HepG2 (cell line): Measurements from ENCODE around the gene RASA3. TPM values are rescaled to one million over a fixed set of nuclear protein-coding genes. Genes with fewer than 3 reads are reported as not detected.

Source experiments
- CENPX ChIP-seq: sonication (generic); formaldehyde crosslinking; IDR thresholded peaks from 2 replicates; pipeline ENCODE4 v1.9.0; 2021; ENCODE audit warnings: mild to moderate bottlenecking, missing genetic modification reagents, moderate library complexity
- EP300 ChIP-seq, 3 experiments: sonication (generic) in 1 of 3; formaldehyde crosslinking in 1 of 3; IDR thresholded peaks; 2 replicates each; pipeline versions ENCODE4 v1.5.1 to v1.6.1; 2011 to 2020; ENCODE audit warnings: low read depth in 2 of 3, low read length in 2 of 3, borderline replicate concordance in 1 of 3, improper control_type of control experiment in 1 of 3, mild to moderate bottlenecking in 1 of 3, missing genetic modification reagents in 1 of 3, moderate library complexity in 1 of 3
- GFI1 ChIP-seq: sonication (generic); formaldehyde crosslinking; IDR thresholded peaks from 2 replicates; pipeline ENCODE4 v1.5.0; 2020; ENCODE audit warnings: missing genetic modification reagents, mild to moderate bottlenecking, borderline replicate concordance
- NR2F6 ChIP-seq, 2 experiments: IDR thresholded peaks; 2 replicates each; pipeline ENCODE4 v1.6.1; 2016; ENCODE audit warnings: antibody characterized with exemption in 1 of 2, mild to moderate bottlenecking in 1 of 2
- RARA ChIP-seq: IDR thresholded peaks from 2 replicates; pipeline ENCODE4 v1.6.1; 2016; ENCODE audit warnings: missing genetic modification reagents, missing compliant biosample characterization
- SNRNP70 ChIP-seq: fragments of 200-400 bp; formaldehyde crosslinking; IDR thresholded peaks from 2 replicates; pipeline ENCODE4 v1.6.1; 2017; ENCODE audit warnings: mild to moderate bottlenecking, low read depth, low read length, moderate library complexity
- TFAP4 ChIP-seq: sonication (generic); IDR thresholded peaks from 2 replicates; pipeline ENCODE4 v1.6.1; 2016; ENCODE audit warnings: low read depth, borderline replicate concordance
- ZNF12 ChIP-seq: sonication (generic); formaldehyde crosslinking; IDR thresholded peaks from 2 replicates; pipeline ENCODE4 v1.5.0; 2020; ENCODE audit warnings: missing genetic modification reagents
- ZNF121 ChIP-seq: sonication (generic); formaldehyde crosslinking; IDR thresholded peaks from 2 replicates; pipeline ENCODE4 v1.5.0; 2020; ENCODE audit warnings: mild to moderate bottlenecking, missing genetic modification reagents
- ZNF180 ChIP-seq: sonication (generic); formaldehyde crosslinking; IDR thresholded peaks from 2 replicates; pipeline ENCODE4 v1.4.0; 2020; ENCODE audit warnings: low read depth, missing genetic modification reagents, borderline replicate concordance
- ZNF33B ChIP-seq: sonication (generic); formaldehyde crosslinking; IDR thresholded peaks from 2 replicates; pipeline ENCODE4 v1.5.1; 2020; ENCODE audit warnings: mild to moderate bottlenecking, missing genetic modification reagents
- polyA plus RNA-seq, 8 experiments: library from polyadenylated mRNA; depleted of rRNA in 3 of 8; stranded (reverse) in 7 of 8; unstranded in 1 of 8; fragments of >200 nt; fragmentation: Illumina TruSeq in 4 of 8; extraction: Trizol in 4 of 8; gene quantifications; 2 replicates each; pipeline versions ENCODE4 v1.2.1 to v1.2.3, GENCODE V29; 2011 to 2016; ENCODE audit warnings: low read depth in 4 of 8, missing spikeins in 1 of 8, mixed read lengths in 1 of 8; ENCODE audit not compliant: insufficient read depth in 1 of 8
- total RNA-seq, 5 experiments: library from RNA; depleted of rRNA; stranded (reverse); fragments of >200 nt; fragmentation: Illumina TruSeq; extraction: Trizol; gene quantifications; 2 replicates each; pipeline ENCODE4 v1.2.3, GENCODE V29; 2016; ENCODE audit warnings: low read depth in 1 of 5
- TF ChIP-seq, protein P1 (sequence below): sonication (generic); formaldehyde crosslinking; IDR thresholded peaks from 2 replicates; pipeline ENCODE4 v1.4.0; 2020; ENCODE audit warnings: mild to moderate bottlenecking, missing genetic modification reagents
- TF ChIP-seq, protein P2 (sequence below): sonication (generic); formaldehyde crosslinking; conservative IDR thresholded peaks from 2 replicates; pipeline ENCODE4 v1.4.0; 2020; ENCODE audit warnings: mild to moderate bottlenecking, missing genetic modification reagents, moderate library complexity
- TF ChIP-seq, protein P3 (sequence below), 2 experiments: IDR thresholded peaks; 2 replicates each; pipeline ENCODE4 v1.6.1; 2011 to 2012; ENCODE audit warnings: low read length in 2 of 2, borderline replicate concordance in 1 of 2, low read depth in 1 of 2, mild to moderate bottlenecking in 1 of 2, moderate library complexity in 1 of 2

The RASA3 gene
- total and polyA plus RNA-seq, 2 of the 13 experiments (the other 11 are each of a cell fraction or from before 2014, with no cell fraction given) = 0.05 TPM; not detected in 1

DNA sequence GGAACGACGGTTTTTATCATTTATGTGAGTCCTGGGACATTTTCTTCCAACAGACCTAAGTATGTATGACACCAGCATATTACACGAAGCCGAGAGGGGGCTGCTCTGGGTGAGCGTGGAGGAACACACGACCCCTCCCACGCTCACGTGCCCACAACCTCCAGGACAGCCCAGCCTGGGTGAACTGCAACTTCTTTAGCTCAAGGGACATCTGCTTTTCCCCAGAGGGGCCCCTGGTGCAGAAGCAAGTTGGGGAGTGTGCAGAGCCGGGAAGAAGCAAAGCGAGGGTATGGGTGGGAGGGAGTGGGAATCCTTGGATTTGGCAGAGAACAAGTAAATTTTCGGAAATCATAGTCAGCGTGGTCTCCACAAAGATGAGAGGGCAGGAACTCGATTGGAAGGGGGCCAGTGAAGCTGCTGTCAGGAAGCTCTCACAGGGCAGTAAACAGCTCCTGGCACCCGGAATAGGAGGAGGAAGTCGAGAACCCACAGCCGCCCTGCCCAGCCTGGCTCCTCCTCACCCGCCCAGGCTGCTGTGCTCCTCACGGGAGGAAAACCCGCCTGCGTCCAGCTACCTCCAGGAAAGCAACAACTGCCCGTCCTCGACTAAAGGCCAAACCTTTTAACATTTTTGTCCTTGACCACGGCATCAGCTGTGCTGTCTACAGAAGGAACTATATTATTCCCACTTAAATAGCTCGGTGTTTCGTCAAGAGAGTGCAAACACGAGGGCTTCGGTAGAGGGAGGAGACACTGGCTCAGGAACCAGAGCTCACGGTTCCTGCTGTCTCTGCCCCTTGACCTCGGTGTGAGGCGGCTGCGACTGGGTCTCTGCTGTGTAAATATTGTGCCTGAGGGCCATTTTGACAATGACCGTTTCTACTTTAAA, 29.5 kb upstream of the RASA3 start (continued):
- no peak for TF ChIP-seq ZNF121 (CRISPR knock-in tag)
- 0 out of 2 replicates have a peak, but pooled peaks have one; percentile 26 for TF ChIP-seq GFI1 (CRISPR knock-in tag)
- TF ChIP-seq CENPX (CRISPR knock-in tag) = no peak
- TF ChIP-seq ZNF33B (CRISPR knock-in tag) = no peak
- TF ChIP-seq RARA (CRISPR knock-in tag) = no peak
- TF ChIP-seq, protein P1, sequence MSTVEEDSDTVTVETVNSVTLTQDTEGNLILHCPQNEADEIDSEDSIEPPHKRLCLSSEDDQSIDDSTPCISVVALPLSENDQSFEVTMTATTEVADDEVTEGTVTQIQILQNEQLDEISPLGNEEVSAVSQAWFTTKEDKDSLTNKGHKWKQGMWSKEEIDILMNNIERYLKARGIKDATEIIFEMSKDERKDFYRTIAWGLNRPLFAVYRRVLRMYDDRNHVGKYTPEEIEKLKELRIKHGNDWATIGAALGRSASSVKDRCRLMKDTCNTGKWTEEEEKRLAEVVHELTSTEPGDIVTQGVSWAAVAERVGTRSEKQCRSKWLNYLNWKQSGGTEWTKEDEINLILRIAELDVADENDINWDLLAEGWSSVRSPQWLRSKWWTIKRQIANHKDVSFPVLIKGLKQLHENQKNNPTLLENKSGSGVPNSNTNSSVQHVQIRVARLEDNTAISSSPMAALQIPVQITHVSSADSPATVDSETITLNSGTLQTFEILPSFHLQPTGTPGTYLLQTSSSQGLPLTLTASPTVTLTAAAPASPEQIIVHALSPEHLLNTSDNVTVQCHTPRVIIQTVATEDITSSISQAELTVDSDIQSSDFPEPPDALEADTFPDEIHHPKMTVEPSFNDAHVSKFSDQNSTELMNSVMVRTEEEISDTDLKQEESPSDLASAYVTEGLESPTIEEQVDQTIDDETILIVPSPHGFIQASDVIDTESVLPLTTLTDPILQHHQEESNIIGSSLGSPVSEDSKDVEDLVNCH = no peak
- TF ChIP-seq ZNF12 (CRISPR knock-in tag) = no peak
- 0 out of 4 replicates have a peak, but pooled peaks of 1 of the 2 experiments have one; percentile 18 for TF ChIP-seq EP300 (IDR thresholded peaks at IDR 0.05; ENCODE audit: low read depth in 2 of 2, low read length in 2 of 2)
- TF ChIP-seq EP300 (CRISPR knock-in tag; IDR thresholded peaks at IDR 0.05; ENCODE audit: borderline replicate concordance) = no peak
- TF ChIP-seq NR2F6 (IDR thresholded peaks at IDR 0.05) = peak; percentile 84
- TF ChIP-seq NR2F6 (CRISPR knock-in tag; IDR thresholded peaks at IDR 0.05) = peak; percentile 84
- TF ChIP-seq TFAP4 = peak; percentile 53; the same call in 1 of the 2 replicates
- TF ChIP-seq, protein P2, sequence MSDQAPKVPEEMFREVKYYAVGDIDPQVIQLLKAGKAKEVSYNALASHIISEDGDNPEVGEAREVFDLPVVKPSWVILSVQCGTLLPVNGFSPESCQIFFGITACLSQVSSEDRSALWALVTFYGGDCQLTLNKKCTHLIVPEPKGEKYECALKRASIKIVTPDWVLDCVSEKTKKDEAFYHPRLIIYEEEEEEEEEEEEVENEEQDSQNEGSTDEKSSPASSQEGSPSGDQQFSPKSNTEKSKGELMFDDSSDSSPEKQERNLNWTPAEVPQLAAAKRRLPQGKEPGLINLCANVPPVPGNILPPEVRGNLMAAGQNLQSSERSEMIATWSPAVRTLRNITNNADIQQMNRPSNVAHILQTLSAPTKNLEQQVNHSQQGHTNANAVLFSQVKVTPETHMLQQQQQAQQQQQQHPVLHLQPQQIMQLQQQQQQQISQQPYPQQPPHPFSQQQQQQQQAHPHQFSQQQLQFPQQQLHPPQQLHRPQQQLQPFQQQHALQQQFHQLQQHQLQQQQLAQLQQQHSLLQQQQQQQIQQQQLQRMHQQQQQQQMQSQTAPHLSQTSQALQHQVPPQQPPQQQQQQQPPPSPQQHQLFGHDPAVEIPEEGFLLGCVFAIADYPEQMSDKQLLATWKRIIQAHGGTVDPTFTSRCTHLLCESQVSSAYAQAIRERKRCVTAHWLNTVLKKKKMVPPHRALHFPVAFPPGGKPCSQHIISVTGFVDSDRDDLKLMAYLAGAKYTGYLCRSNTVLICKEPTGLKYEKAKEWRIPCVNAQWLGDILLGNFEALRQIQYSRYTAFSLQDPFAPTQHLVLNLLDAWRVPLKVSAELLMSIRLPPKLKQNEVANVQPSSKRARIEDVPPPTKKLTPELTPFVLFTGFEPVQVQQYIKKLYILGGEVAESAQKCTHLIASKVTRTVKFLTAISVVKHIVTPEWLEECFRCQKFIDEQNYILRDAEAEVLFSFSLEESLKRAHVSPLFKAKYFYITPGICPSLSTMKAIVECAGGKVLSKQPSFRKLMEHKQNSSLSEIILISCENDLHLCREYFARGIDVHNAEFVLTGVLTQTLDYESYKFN (CRISPR knock-in tag) = peak; percentile 48; the same call in 1 of the 2 replicates
- no peak for TF ChIP-seq ZNF180
- TF ChIP-seq, protein P3, sequence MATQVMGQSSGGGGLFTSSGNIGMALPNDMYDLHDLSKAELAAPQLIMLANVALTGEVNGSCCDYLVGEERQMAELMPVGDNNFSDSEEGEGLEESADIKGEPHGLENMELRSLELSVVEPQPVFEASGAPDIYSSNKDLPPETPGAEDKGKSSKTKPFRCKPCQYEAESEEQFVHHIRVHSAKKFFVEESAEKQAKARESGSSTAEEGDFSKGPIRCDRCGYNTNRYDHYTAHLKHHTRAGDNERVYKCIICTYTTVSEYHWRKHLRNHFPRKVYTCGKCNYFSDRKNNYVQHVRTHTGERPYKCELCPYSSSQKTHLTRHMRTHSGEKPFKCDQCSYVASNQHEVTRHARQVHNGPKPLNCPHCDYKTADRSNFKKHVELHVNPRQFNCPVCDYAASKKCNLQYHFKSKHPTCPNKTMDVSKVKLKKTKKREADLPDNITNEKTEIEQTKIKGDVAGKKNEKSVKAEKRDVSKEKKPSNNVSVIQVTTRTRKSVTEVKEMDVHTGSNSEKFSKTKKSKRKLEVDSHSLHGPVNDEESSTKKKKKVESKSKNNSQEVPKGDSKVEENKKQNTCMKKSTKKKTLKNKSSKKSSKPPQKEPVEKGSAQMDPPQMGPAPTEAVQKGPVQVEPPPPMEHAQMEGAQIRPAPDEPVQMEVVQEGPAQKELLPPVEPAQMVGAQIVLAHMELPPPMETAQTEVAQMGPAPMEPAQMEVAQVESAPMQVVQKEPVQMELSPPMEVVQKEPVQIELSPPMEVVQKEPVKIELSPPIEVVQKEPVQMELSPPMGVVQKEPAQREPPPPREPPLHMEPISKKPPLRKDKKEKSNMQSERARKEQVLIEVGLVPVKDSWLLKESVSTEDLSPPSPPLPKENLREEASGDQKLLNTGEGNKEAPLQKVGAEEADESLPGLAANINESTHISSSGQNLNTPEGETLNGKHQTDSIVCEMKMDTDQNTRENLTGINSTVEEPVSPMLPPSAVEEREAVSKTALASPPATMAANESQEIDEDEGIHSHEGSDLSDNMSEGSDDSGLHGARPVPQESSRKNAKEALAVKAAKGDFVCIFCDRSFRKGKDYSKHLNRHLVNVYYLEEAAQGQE (IDR thresholded peaks at IDR 0.05; ENCODE audit: borderline replicate concordance in 1 of 2, low read depth in 1 of 2, low read length in 2 of 2) = no peak
- TF ChIP-seq SNRNP70 = no peak
